Skeletal muscle tissue (tissue), 4 donors: Measurements from ENCODE around the gene LYZL6. TPM values are rescaled to one million over a fixed set of nuclear protein-coding genes. Genes with fewer than 3 reads are reported as not detected.

ENCODE experiments used
- H3K27ac ChIP-seq: one replicate; pipeline ENCODE4 v1.7.0; 2013; ENCODE audit warnings: mild to moderate bottlenecking, low read depth, low read length, inconsistent platforms
- H3K27me3 ChIP-seq, 3 donors: one replicate each; pipeline ENCODE4 v1.7.0; 2013; ENCODE audit warnings: low read length in 3 of 3; ENCODE audit not compliant: control insufficient read depth in 3 of 3, insufficient read depth in 3 of 3
- H3K36me3 ChIP-seq, 3 donors: one replicate each; pipeline ENCODE4 v1.7.0; 2013; ENCODE audit warnings: low read length in 3 of 3; ENCODE audit not compliant: control insufficient read depth in 3 of 3, insufficient read depth in 3 of 3
- H3K4me1 ChIP-seq, 3 donors: one replicate each; pipeline ENCODE4 v1.7.0; 2013; ENCODE audit warnings: low read length in 3 of 3, mild to moderate bottlenecking in 3 of 3; ENCODE audit not compliant: control insufficient read depth in 3 of 3, insufficient read depth in 3 of 3
- H3K4me3 ChIP-seq, 3 donors: one replicate each; pipeline ENCODE4 v1.7.0; 2013; ENCODE audit warnings: low read length in 3 of 3
- H3K9ac ChIP-seq, 3 donors: one replicate each; pipeline ENCODE4 v1.7.0; 2013; ENCODE audit warnings: low read length in 3 of 3, mild to moderate bottlenecking in 3 of 3, moderate library complexity in 2 of 3, low read depth in 1 of 3
- H3K9me3 ChIP-seq, 3 donors: one replicate each; pipeline ENCODE4 v1.7.0; 2013; ENCODE audit warnings: low read length in 3 of 3; ENCODE audit not compliant: control insufficient read depth in 3 of 3
- total RNA-seq: library from RNA; depleted of rRNA; stranded (reverse); fragments of >200 nt; gene quantifications from one replicate; pipeline ENCODE4 v1.2.3, GENCODE V29; 2014
- donor health status: Osteomylitis.

LYZL6 gene
- total RNA-seq, 1 donor from 2014 or later, result not detected

DNA sequence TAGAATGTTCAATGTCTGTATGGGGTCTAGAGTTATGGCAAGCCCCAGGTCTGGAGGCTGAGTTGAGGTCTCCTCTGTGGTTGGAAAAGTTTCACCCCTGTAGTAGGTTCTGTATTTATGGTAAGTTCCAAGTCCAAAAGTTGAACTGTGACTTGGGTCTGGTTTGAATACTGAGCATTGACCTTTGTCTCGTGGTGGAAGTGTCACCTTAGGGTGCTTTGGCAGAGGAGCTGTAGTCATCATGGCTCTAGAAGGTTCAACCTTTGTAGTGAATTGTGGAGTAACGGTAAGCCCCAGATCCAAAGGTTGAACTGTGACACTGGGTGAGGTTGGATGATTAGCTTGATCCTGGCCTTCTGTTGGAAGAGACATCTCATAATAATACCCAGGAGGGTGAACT is 30.6 kb downstream of the LYZL6 start:
- Histone ChIP-seq H3K9ac (no peak overlapping the region), H3K27ac (no peak overlapping the region), H3K4me1 (no peaks in the 10 kb centered on the region), H3K9me3 (no peaks in the 10 kb centered on the region), H3K4me3 (no peak overlapping the region), H3K36me3 (no peaks in the 10 kb centered on the region), H3K27me3 (no peaks in the 10 kb centered on the region)

DNA sequence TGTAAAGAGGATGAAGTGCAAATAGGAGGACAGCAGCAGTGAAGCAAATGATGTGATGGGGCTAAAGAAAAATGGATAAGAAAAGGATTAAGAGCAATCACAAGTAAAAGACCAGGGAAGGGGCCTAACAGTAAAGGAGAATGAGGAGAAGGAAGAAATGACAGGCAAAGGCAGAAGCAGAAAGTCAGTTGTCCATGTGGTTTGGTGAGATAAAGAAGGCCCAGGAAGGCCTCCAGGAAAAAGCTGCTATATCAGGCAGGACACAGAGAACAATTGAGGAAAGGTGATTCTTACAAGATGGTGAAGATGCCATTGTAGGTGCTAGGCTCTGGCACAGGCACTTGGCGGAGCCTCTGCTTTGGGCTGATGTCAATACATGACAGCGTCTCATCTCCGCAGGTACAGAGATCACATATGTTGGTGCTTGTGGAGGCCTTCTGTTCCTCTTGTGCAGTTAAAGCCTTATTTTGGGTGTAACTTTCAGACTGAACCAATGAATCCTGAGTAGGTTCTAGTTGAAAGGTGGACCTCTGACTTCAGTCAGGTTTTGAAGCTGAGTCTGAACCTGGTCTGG is 31.1 kb downstream of the LYZL6 start:
- Histone ChIP-seq H3K36me3 (no peaks in the 10 kb centered on the region), H3K27ac (no peak overlapping the region), H3K9ac (no peak overlapping the region), H3K9me3 (no peaks in the 10 kb centered on the region), H3K4me1 (no peaks in the 10 kb centered on the region), H3K27me3 (no peaks in the 10 kb centered on the region), H3K4me3 (no peak overlapping the region)

DNA sequence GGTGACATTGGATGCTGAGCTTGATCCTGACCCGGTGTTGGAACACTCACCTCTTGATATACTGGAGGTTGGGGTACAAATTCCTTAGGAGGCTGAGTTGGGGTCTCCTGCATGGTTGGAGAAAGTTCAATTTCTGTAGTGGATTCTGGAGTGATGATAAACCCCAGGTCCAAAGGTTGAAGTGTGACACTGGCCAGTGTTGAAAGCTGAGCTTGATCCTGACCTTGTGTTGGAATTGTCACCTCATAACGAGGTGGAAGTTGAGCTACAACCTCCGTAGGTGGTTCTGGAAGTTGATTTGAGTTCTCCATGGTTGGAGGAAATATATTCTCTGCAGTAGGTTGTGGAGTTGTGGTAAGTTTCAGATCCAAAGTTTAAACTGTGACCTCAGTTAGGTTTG is 34.1 kb downstream of the LYZL6 start:
- Histone ChIP-seq H3K9ac (no peak overlapping the region), H3K9me3 (no peaks in the 10 kb centered on the region), H3K27ac (no peak overlapping the region), H3K4me3 (no peak overlapping the region), H3K4me1 (no peaks in the 10 kb centered on the region), H3K27me3 (no peaks in the 10 kb centered on the region), H3K36me3 (no peaks in the 10 kb centered on the region)

DNA sequence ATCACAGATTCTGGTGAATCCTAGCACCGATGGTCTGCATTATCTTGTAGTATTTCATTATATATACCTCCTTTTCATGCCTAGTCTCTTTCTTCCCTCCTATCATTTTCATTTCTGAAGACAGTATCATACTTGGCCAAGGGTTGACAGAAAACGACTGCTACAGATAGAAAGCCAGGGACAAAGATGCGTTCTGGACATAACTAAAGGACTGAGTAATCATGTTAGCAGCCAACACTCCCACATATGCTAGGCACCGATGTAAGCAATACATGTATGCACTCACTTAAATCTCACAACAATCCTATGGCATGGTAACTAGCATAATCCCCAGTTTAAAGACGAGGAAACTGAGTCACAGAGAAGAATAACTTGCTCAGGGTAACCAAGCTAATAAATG is 35.8 kb downstream of the LYZL6 start:
- no peaks in the 10 kb centered on the region for H3K27me3 ChIP-seq
- H3K36me3 ChIP-seq, result no peaks in the 10 kb centered on the region

DNA sequence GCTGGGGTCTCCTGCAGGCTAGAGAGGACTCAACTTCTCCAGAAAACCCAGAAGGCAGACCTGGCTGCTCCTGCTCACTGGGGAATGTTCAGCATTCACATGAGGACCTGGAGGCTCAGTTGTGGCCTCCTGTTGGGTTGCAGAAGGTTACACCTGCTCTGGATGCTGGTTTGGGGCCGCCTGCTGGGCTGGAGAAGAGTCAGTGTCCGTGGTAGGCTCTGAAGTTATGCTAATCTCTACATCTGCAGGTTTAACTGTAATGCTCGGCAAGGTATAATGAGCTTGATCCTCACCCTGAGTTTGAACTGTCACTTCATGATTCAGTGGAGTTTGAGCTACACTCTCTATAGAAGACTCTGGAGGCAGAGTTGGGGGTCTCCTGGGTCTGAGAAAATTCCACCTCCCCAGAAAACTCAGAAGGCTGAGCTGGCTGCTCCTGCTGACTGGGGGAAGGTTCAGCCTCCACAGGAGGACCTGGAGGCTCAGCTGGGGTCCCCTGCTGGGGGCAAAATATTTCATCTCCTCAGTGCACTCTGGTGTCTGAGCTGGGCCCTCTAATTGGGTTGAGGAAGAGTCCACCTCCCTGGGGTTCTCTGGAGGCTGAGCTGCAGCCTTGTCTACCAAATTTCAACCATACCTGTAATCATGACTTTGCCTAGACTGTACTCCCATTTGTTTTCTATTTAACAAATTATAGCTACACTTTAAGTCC is 36.4 kb downstream of the LYZL6 start:
- H3K9me3 ChIP-seq, result no peaks in the 10 kb centered on the region
- H3K27me3 ChIP-seq, result no peaks in the 10 kb centered on the region
- no peaks in the 10 kb centered on the region for H3K36me3 ChIP-seq
- H3K9ac ChIP-seq, result no peak overlapping the region
- H3K4me3 ChIP-seq, result no peak overlapping the region
- H3K4me1 ChIP-seq, result no peaks in the 10 kb centered on the region
- H3K27ac ChIP-seq, result no peak overlapping the region

More for the DNA sequence above, 35.8 kb downstream of the LYZL6 start:
- no peak overlapping the region for H3K4me3 ChIP-seq
- H3K9ac ChIP-seq, result no peak overlapping the region
- no peaks in the 10 kb centered on the region for H3K4me1 ChIP-seq
- H3K9me3 ChIP-seq, result no peaks in the 10 kb centered on the region
- no peak overlapping the region for H3K27ac ChIP-seq

DNA sequence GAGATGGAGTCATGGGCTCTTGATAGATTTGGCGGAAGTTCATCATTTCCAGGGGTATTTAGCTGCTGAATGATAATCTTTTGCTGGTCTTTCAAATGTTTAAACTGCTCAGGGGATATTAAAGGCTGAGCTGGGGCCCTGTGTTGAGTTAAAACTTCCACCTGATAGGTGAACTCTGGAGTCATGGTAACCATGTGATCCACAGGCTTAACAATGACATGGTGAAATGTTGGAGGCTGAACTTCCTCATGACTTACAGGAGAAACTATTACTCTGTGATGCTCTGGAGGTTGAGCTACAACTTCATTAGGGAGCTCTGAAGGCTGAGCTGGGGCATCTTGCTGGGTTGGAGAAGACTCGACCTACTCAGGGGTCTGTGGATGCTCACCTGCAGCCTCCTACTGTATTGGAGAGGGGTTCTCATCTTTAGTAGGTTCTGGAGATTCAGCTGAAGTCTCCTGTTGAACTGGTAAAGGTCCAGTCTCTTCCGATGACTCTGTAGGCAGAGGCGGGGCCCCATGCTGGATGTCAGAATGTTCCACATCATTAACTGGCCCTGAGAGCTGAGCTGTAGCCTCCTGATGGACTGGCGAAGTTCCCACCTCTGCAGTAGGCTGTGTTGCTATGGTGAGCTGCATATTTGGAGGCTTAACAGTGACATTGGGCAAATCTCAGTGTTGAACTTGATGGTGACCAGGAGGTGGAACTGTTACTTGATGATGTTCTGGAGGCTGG is 37.2 kb downstream of the LYZL6 start:
- no peaks in the 10 kb centered on the region for H3K9me3 ChIP-seq
- no peaks in the 10 kb centered on the region for H3K27me3 ChIP-seq
- no peak overlapping the region for H3K9ac ChIP-seq
- H3K4me1 ChIP-seq, result no peaks in the 10 kb centered on the region
- H3K4me3 ChIP-seq, result no peak overlapping the region
- H3K36me3 ChIP-seq, result no peaks in the 10 kb centered on the region
- H3K27ac ChIP-seq, result no peak overlapping the region

DNA sequence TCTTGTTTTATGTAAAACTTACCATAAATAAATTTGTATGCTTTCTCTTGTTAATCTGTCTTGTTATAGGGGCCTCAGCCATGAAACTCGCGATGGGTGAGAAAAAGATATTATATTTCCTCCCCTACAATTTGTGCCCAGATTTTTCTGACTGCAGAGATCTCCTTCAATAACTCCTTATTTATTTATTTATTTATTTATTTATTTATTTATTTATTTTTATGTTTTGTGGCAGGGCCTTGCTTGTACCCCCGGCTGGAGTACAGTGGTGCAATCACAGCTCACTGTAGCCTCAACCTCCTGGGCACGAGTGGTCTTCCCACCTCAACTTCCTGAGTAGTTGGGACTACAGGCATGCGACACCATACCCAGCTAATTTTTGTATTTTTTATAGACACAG is 40.1 kb downstream of the LYZL6 start:
- H3K36me3 ChIP-seq, result no peaks in the 10 kb centered on the region
- no peak overlapping the region for H3K27ac ChIP-seq
- H3K27me3 ChIP-seq, result peaks cover 0 to 6% (median 6%) of the 10 kb centered on the region in 3 donors
- H3K9me3 ChIP-seq, result no peaks in the 10 kb centered on the region
- no peaks in the 10 kb centered on the region for H3K4me1 ChIP-seq
- H3K9ac ChIP-seq, result no peak overlapping the region
- no peak overlapping the region for H3K4me3 ChIP-seq

DNA sequence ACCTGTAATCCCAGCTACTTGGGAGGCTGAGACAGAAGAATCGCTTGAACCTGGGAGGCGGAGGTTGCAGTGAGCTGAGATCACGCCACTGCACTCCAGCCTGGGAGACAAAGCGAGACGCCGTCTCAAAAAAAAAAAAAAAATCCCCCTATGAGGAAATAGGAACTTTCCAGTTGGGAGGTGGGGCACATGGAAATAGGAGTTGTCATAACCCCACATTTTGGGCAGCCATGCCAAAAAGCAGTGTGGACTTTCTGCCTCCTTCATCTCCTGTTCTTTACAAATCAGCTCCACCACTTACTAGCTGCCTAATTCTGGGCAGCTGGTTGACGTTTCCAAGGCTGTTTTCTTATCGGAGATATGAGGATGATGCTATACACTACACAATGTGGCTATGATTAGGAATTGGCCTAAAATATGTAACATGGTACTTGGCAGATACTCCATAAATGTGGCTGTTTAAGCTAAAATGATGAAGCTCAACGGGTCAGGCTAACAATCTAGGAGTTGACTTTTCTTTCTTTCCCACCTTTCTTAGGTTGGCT is 41.8 kb downstream of the LYZL6 start:
- no peaks in the 10 kb centered on the region for H3K4me1 ChIP-seq
- no peak overlapping the region for H3K9ac ChIP-seq
- no peak overlapping the region for H3K27ac ChIP-seq
- no peaks in the 10 kb centered on the region for H3K9me3 ChIP-seq
- no peaks in the 10 kb centered on the region for H3K36me3 ChIP-seq
- H3K27me3 ChIP-seq, result peaks cover 0 to 6% (median 6%) of the 10 kb centered on the region in 3 donors
- H3K4me3 ChIP-seq, result no peak overlapping the region

DNA sequence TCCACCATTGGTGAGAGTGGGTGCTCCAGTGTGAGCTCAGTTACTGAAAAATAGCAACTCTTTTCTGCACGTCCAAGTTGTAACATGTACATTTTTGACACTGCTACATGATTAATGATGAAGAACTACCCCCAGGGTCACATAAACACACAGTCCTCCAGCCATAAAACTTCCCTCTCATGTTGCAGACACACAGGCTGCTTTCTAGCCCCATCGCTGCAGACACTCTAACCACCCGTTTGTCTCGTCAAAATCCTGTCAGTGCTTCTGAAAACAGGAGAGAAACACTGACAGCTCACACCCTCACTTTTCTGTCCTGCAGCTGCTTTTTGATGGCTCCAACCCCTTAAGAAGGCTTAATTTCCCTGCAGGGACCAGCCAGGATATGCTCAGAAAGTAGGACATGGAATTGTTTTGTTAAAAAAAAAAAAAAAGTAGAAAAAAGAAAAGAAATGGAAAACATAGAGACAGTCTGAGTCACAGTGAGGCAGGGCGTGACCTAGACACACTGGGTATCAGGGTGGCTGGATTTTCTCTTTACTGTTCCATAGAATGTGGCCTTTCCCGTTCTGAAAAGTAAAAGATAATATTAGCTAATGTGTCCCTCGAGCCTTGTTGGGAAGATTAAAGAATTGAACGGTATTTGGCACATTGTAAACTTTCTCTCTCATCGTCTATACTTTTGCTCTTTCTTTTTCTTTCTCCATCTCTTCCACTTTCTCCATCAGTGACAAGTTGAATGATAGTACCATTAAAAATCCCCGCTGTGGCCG is 42.6 kb downstream of the LYZL6 start:
- H3K9ac ChIP-seq, result no peak overlapping the region
- no peaks in the 10 kb centered on the region for H3K4me1 ChIP-seq
- no peak overlapping the region for H3K27ac ChIP-seq
- H3K36me3 ChIP-seq, result no peaks in the 10 kb centered on the region
- peaks cover 0 to 6% (median 6%) of the 10 kb centered on the region in 3 donors for H3K27me3 ChIP-seq
- H3K4me3 ChIP-seq, result no peak overlapping the region
- no peaks in the 10 kb centered on the region for H3K9me3 ChIP-seq
